HepG2 (cell line): ENCODE results near the gene COX6B1. TPM values are rescaled to one million over a fixed set of nuclear protein-coding genes. Genes with fewer than 3 reads are reported as not detected.

Source experiments
- MIER3 ChIP-seq: IDR thresholded peaks from 2 replicates; pipeline ENCODE4 v1.6.1; 2016; ENCODE audit warnings: missing compliant biosample characterization, borderline replicate concordance
- RAD21 ChIP-seq: fragments of 450-650 bp; formaldehyde crosslinking; IDR thresholded peaks from 2 replicates; pipeline ENCODE4 v1.5.0; 2020; ENCODE audit warnings: mild to moderate bottlenecking
- ZMYM3 ChIP-seq: sonication (generic); formaldehyde crosslinking; IDR thresholded peaks from 2 replicates; pipeline ENCODE4 v1.5.1; 2020; ENCODE audit warnings: mild to moderate bottlenecking, missing genetic modification reagents
- ZMYM4 ChIP-seq: sonication (generic); formaldehyde crosslinking; IDR thresholded peaks from 2 replicates; pipeline ENCODE4 v1.8.1; 2023; ENCODE audit warnings: mild to moderate bottlenecking, missing genetic modification reagents
- ZNF260 ChIP-seq: sonication (generic); formaldehyde crosslinking; IDR thresholded peaks from 2 replicates; pipeline ENCODE4 v1.4.0; 2020; ENCODE audit warnings: missing genetic modification reagents, low read depth, mild to moderate bottlenecking, borderline replicate concordance
- polyA plus RNA-seq, 8 experiments: library from polyadenylated mRNA; depleted of rRNA in 3 of 8; stranded (reverse) in 7 of 8; unstranded in 1 of 8; fragments of >200 nt; fragmentation: Illumina TruSeq in 4 of 8; extraction: Trizol in 4 of 8; gene quantifications; 2 replicates each; pipeline versions ENCODE4 v1.2.1 to v1.2.3, GENCODE V29; 2011 to 2016; ENCODE audit warnings: low read depth in 4 of 8, missing spikeins in 1 of 8, mixed read lengths in 1 of 8; ENCODE audit not compliant: insufficient read depth in 1 of 8
- total RNA-seq, 5 experiments: library from RNA; depleted of rRNA; stranded (reverse); fragments of >200 nt; fragmentation: Illumina TruSeq; extraction: Trizol; gene quantifications; 2 replicates each; pipeline ENCODE4 v1.2.3, GENCODE V29; 2016; ENCODE audit warnings: low read depth in 1 of 5
- TF ChIP-seq, protein P1 (sequence below): sonication (generic); formaldehyde crosslinking; IDR thresholded peaks from 2 replicates; pipeline ENCODE4 v1.5.0; 2020; ENCODE audit warnings: mild to moderate bottlenecking, missing genetic modification reagents, borderline replicate concordance
- TF ChIP-seq, protein P2 (sequence below), 2 experiments: sonication (generic) in 1 of 2; formaldehyde crosslinking in 1 of 2; IDR thresholded peaks; 2 replicates each; pipeline versions ENCODE4 v1.4.0 to v1.6.1; 2018 to 2020; ENCODE audit warnings: missing genetic modification reagents in 2 of 2, borderline replicate concordance in 1 of 2, low read depth in 1 of 2, mild to moderate bottlenecking in 1 of 2, missing biosample characterization in 1 of 2
- TF ChIP-seq, protein P3 (sequence below): IDR thresholded peaks from 2 replicates; pipeline ENCODE4 v1.6.1; 2016; ENCODE audit warnings: low read depth, control low read depth
- TF ChIP-seq, protein P4 (sequence below): sonication (generic); formaldehyde crosslinking; IDR thresholded peaks from 2 replicates; pipeline ENCODE4 v1.4.0; 2020; ENCODE audit warnings: missing genetic modification reagents
- TF ChIP-seq, protein P5 (sequence below): sonication (generic); formaldehyde crosslinking; IDR thresholded peaks from 2 replicates; pipeline ENCODE4 v1.5.0; 2020; ENCODE audit warnings: missing genetic modification reagents

COX6B1 gene
- total and polyA plus RNA-seq, 2 of the 13 experiments (the other 11 are each of a cell fraction or from before 2014, with no cell fraction given), result 481 to 487 TPM

DNA sequence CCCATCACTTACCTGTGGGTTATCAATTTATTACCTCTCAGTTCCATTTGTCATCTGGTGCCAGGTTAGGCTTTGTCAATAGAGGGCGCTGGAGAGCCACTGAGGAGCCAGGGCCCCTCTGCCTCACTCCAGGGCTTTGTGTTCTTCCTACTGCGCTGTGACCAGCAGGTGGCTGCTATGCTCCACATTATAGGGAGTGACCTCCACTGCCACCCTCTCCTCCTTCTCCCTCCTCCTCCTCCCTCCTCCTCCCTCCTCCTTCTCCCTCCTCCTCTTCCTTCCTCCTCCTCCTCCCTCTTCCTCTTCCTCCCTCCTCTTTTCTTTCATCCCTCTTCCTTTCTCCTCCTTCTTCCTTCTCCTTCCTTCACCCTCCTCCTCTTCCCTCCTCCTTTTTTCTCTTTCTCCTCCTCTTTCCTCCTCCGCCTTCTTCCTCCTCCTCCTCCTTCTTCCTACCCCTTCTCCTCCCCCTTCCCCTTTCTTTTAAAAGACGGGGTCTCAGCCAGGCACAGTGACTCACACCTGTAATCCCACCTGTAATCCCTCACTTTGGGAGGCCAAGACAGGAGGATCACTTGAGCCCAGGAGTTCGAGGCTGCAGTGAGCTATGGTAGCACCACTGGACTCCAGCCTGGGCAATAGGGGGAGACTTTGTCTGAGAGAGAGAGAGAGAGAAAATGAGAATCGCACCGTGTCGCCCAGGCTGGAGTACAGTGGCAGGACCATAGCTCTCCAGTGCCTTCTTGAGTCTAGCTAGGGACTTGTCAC lies 45.9 kb downstream of the COX6B1 start (continued):
- TF ChIP-seq, protein P1, sequence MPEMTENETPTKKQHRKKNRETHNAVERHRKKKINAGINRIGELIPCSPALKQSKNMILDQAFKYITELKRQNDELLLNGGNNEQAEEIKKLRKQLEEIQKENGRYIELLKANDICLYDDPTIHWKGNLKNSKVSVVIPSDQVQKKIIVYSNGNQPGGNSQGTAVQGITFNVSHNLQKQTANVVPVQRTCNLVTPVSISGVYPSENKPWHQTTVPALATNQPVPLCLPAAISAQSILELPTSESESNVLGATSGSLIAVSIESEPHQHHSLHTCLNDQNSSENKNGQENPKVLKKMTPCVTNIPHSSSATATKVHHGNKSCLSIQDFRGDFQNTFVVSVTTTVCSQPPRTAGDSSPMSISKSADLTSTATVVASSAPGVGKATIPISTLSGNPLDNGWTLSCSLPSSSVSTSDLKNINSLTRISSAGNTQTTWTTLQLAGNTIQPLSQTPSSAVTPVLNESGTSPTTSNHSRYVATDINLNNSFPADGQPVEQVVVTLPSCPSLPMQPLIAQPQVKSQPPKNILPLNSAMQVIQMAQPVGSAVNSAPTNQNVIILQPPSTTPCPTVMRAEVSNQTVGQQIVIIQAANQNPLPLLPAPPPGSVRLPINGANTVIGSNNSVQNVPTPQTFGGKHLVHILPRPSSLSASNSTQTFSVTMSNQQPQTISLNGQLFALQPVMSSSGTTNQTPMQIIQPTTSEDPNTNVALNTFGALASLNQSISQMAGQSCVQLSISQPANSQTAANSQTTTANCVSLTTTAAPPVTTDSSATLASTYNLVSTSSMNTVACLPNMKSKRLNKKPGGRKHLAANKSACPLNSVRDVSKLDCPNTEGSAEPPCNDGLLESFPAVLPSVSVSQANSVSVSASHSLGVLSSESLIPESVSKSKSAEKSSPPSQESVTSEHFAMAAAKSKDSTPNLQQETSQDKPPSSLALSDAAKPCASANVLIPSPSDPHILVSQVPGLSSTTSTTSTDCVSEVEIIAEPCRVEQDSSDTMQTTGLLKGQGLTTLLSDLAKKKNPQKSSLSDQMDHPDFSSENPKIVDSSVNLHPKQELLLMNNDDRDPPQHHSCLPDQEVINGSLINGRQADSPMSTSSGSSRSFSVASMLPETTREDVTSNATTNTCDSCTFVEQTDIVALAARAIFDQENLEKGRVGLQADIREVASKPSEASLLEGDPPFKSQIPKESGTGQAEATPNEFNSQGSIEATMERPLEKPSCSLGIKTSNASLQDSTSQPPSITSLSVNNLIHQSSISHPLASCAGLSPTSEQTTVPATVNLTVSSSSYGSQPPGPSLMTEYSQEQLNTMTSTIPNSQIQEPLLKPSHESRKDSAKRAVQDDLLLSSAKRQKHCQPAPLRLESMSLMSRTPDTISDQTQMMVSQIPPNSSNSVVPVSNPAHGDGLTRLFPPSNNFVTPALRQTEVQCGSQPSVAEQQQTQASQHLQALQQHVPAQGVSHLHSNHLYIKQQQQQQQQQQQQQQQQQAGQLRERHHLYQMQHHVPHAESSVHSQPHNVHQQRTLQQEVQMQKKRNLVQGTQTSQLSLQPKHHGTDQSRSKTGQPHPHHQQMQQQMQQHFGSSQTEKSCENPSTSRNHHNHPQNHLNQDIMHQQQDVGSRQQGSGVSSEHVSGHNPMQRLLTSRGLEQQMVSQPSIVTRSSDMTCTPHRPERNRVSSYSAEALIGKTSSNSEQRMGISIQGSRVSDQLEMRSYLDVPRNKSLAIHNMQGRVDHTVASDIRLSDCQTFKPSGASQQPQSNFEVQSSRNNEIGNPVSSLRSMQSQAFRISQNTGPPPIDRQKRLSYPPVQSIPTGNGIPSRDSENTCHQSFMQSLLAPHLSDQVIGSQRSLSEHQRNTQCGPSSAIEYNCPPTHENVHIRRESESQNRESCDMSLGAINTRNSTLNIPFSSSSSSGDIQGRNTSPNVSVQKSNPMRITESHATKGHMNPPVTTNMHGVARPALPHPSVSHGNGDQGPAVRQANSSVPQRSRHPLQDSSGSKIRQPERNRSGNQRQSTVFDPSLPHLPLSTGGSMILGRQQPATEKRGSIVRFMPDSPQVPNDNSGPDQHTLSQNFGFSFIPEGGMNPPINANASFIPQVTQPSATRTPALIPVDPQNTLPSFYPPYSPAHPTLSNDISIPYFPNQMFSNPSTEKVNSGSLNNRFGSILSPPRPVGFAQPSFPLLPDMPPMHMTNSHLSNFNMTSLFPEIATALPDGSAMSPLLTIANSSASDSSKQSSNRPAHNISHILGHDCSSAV (CRISPR knock-in tag), result no peak
- TF ChIP-seq, protein P2, sequence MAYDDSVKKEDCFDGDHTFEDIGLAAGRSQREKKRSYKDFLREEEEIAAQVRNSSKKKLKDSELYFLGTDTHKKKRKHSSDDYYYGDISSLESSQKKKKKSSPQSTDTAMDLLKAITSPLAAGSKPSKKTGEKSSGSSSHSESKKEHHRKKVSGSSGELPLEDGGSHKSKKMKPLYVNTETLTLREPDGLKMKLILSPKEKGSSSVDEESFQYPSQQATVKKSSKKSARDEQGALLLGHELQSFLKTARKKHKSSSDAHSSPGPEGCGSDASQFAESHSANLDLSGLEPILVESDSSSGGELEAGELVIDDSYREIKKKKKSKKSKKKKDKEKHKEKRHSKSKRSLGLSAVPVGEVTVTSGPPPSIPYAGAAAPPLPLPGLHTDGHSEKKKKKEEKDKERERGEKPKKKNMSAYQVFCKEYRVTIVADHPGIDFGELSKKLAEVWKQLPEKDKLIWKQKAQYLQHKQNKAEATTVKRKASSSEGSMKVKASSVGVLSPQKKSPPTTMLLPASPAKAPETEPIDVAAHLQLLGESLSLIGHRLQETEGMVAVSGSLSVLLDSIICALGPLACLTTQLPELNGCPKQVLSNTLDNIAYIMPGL (CRISPR knock-in tag; IDR thresholded peaks at IDR 0.05; ENCODE audit: borderline replicate concordance in 1 of 2, low read depth in 1 of 2), result peak; percentile 87 to 94
- TF ChIP-seq, protein P3, sequence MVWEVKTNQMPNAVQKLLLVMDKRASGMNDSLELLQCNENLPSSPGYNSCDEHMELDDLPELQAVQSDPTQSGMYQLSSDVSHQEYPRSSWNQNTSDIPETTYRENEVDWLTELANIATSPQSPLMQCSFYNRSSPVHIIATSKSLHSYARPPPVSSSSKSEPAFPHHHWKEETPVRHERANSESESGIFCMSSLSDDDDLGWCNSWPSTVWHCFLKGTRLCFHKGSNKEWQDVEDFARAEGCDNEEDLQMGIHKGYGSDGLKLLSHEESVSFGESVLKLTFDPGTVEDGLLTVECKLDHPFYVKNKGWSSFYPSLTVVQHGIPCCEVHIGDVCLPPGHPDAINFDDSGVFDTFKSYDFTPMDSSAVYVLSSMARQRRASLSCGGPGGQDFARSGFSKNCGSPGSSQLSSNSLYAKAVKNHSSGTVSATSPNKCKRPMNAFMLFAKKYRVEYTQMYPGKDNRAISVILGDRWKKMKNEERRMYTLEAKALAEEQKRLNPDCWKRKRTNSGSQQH (CRISPR knock-in tag), result 0 out of 2 replicates have a peak, but pooled peaks have one; percentile 36
- TF ChIP-seq RAD21 (CRISPR knock-in tag) (peak; percentile 98), ZMYM3 (CRISPR knock-in tag) (no peak), ZMYM4 (peak; percentile 53; the same call in 1 of the 2 replicates), ZNF260 (CRISPR knock-in tag) (no peak), MIER3 (peak; percentile 78; the same call in 1 of the 2 replicates)
- TF ChIP-seq, protein P4, sequence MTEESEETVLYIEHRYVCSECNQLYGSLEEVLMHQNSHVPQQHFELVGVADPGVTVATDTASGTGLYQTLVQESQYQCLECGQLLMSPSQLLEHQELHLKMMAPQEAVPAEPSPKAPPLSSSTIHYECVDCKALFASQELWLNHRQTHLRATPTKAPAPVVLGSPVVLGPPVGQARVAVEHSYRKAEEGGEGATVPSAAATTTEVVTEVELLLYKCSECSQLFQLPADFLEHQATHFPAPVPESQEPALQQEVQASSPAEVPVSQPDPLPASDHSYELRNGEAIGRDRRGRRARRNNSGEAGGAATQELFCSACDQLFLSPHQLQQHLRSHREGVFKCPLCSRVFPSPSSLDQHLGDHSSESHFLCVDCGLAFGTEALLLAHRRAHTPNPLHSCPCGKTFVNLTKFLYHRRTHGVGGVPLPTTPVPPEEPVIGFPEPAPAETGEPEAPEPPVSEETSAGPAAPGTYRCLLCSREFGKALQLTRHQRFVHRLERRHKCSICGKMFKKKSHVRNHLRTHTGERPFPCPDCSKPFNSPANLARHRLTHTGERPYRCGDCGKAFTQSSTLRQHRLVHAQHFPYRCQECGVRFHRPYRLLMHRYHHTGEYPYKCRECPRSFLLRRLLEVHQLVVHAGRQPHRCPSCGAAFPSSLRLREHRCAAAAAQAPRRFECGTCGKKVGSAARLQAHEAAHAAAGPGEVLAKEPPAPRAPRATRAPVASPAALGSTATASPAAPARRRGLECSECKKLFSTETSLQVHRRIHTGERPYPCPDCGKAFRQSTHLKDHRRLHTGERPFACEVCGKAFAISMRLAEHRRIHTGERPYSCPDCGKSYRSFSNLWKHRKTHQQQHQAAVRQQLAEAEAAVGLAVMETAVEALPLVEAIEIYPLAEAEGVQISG (CRISPR knock-in tag), result peak; percentile 92
- TF ChIP-seq, protein P5, sequence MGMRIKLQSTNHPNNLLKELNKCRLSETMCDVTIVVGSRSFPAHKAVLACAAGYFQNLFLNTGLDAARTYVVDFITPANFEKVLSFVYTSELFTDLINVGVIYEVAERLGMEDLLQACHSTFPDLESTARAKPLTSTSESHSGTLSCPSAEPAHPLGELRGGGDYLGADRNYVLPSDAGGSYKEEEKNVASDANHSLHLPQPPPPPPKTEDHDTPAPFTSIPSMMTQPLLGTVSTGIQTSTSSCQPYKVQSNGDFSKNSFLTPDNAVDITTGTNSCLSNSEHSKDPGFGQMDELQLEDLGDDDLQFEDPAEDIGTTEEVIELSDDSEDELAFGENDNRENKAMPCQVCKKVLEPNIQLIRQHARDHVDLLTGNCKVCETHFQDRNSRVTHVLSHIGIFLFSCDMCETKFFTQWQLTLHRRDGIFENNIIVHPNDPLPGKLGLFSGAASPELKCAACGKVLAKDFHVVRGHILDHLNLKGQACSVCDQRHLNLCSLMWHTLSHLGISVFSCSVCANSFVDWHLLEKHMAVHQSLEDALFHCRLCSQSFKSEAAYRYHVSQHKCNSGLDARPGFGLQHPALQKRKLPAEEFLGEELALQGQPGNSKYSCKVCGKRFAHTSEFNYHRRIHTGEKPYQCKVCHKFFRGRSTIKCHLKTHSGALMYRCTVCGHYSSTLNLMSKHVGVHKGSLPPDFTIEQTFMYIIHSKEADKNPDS (CRISPR knock-in tag), result 0 out of 2 replicates have a peak, but pooled peaks have one; percentile 32
